Measurements from ENCODE around the gene SFN.

SFN gene

DNA sequence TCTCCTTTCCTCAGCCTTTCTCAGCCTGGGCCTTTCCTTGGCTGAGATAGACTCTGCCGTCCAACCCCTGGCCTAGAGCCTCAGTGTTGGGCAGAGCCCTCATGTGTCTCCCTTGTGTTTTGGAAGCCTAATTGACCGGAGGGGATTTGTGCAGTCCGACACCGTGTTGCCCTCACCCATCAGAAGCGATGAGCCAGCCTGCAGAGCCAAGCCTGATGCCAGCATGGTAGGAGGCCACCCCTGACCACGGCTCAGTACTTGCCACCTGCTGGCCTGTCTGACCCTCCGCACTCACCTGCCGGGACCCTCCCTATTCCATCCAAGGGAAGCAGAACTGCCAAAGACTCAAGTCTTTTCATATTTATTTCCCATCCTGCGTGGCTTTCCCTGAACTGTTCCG lies 9.3 kb upstream of the SFN start:
- TF ChIP-seq GATA3 (IDR thresholded peaks at IDR 0.05; ENCODE audit: low read depth, low read length) (no peak), GATA2 (IDR thresholded peaks at IDR 0.05; ENCODE audit: low read depth, low read length) (no peak)

DNA sequence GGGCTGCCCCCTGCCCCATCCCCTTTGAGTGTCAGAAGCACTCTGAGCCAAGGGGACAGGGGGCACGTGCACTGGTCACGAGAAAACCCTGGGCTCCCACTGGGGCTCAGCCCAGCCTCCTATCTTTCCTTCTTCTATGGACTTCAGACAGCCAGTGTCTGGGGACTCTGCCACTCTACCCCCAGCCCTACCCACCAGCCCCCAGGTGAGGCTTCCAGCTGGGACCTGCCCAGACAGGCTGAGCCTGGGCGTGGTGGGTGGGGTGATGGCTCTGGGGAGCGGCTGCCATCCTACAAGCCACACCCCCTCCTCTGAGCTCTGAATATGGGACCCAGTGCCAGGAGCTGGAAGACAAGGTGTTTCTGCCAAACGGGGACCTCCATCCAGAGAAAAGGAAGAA lies 8.0 kb upstream of the SFN start:
- TF ChIP-seq GATA3 (IDR thresholded peaks at IDR 0.05; ENCODE audit: low read depth, low read length) (no peak), GATA2 (IDR thresholded peaks at IDR 0.05; ENCODE audit: low read depth, low read length) (no peak)

DNA sequence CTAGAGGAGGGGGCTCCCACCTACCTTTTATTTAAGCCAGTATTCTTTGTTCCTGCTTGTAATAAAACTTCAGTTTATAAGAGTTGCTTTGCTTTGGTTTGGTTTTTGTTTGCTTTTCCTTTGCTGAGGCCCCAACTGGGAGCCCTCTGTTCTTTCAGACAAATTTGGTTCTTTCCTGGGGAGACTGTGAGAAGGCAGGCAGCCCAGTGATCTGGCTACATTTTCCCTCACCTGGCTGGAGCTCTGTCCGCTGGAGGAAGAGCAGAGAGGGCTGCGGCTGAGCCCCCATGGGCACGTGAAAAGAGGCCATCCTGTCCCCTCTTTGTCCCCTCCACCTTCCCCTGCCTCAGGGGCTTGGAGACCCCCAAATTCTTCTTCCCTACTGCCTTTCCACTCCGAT lies 7.3 kb upstream of the SFN start:
- TF ChIP-seq GATA2 (IDR thresholded peaks at IDR 0.05; ENCODE audit: low read depth, low read length) (no peak), GATA3 (IDR thresholded peaks at IDR 0.05; ENCODE audit: low read depth, low read length) (no peak)

- TF ChIP-seq GATA3 (IDR thresholded peaks at IDR 0.05; ENCODE audit: low read depth, low read length) (no peak), GATA2 (IDR thresholded peaks at IDR 0.05; ENCODE audit: low read depth, low read length) (no peak)
Observed at GRCh38 chr1:26856181-26856580, 6.8 kb upstream of the SFN start.

DNA sequence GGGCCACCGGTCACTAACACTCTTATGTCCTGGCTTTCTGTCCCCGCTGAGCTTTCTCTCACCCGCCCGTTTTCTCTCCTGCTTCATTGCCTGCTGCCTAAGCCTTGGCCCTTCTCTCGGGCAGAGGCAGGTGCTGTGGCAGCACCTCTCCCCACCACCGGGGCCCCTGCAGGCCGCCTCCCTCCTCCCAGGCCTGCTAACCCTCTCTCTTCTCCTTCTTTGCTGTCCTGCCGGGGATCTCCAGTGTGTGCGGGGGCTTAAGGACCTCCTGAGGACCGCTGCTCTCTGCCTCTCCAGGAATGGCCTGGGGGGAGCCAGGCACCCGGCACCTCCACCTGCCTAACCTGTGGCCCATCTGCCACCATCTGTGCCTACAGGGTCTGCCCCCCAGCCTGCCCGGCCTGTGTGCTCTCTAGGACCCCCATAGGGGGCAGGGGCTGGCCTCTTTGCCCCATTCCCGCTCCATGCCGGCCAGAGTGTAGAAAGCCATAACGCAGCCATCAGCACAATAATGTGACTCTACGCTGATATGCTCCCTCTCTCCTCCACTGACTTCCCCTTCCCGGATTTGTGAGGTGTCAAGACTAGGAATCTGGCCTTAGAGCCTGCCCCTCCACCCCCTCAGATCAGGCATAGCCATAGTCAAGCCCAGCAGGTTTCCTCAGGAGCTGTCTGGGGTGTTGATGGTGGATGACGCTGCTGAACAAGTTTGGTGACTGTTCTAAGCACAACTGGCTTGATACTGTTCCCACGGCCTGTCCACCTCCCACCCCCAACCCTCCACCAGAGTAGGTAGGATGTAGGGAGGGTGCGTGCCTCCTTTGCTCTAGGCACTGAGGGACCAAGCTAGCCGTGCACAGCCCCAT lies 6.1 kb upstream of the SFN start:
- TF ChIP-seq GATA3 (IDR thresholded peaks at IDR 0.05; ENCODE audit: low read depth, low read length) (no peak), GATA2 (IDR thresholded peaks at IDR 0.05; ENCODE audit: low read depth, low read length) (no peak)

DNA sequence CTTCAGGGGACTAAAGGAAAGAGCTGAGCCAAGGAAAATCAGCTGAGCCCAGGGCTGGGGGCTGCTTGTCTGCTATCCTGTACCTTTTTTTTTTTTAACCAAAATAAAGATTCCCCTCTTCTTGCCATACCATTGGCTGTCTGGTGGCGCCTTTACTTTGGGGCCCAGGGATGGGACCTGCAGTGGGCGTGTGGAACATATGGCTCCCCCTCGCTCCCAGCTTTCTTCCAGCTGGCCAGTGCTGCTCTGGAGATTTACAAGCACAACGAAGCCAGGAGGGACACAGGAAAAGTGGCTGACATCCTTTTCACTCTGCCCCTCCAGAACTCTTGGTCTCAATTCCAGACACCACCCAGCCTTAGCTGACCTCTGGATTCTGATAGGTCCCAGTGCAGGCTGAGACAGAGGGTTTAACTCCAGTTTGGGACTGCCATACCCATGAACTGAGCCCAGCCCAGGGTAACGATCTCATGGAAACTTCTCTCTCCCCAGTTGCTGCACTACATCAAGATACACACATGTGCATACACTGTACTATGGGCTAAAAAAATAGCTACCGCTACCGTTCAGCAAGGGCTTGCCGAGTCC lies 5.4 kb upstream of the SFN start:
- TF ChIP-seq GATA2 (IDR thresholded peaks at IDR 0.05; ENCODE audit: low read depth, low read length) = no peak
- no peak for TF ChIP-seq GATA3 (IDR thresholded peaks at IDR 0.05; ENCODE audit: low read depth, low read length)

GRCh38 chr1:26858160-26858559 lies 4.8 kb upstream of the SFN start:
- no peak for TF ChIP-seq GATA2 (IDR thresholded peaks at IDR 0.05; ENCODE audit: low read depth, low read length)
- TF ChIP-seq GATA3 (IDR thresholded peaks at IDR 0.05; ENCODE audit: low read depth, low read length) = no peak

DNA sequence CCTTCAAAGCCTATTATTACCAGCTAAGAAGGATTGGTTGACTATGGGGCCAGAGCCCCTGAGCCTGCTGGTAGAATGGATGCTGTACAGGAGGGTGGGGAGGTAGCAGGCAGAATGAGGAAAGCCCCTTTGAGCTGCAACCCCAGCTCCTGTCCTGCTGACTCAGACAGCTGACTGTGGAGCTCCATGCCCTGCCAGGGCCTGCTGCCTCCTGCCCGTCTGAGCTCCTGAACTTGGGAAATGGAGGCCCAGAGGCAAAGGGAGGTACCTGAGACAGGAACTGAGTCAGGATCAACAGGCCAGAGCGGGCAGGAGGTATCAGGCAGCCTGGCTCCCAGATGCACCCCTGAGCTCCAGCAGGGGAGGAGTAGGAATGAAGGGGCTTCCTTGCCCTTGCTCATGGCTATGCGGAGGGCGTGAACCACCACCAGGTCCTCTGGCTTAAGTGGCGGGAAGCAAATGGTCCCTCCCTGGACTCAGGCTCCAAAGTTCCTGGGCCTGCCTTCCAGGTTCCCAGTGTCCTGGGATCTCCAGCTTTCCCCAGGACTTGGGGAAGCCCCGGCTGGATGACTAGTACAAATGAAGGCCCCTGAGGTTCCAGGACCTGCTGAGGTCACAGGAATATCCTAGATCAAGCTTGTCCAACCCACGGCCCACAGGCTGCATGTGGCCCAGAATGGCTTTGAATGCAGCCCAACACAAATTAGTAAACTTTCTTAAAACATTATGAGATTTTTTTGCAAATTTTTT lies 3.9 kb upstream of the SFN start:
- TF ChIP-seq GATA3 (IDR thresholded peaks at IDR 0.05; ENCODE audit: low read depth, low read length) (no peak), GATA2 (IDR thresholded peaks at IDR 0.05; ENCODE audit: low read depth, low read length) (no peak)

DNA sequence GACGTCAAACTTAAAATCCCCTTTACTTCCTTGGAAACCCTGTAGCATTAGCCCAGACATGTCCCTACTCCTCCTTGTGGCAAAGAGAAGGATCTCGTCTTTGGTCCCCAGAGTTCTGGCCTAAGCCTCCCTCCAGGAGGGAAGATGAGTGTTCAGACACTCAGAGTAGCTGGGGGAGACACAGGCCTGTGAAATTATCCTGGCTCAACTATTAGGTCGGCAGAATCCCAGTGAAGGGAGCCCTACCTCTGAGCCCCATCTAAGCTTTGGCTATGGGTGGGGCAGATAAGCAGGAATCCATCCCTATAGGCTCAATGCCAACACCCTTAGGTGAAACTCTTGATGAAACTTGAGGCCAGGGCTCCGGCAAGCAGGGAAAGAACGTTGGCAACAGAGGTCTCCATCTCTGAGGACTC lies 1.7 kb upstream of the SFN start:
- no peak for TF ChIP-seq GATA3 (IDR thresholded peaks at IDR 0.05; ENCODE audit: low read depth, low read length)
- no peak for TF ChIP-seq GATA2 (IDR thresholded peaks at IDR 0.05; ENCODE audit: low read depth, low read length)

DNA sequence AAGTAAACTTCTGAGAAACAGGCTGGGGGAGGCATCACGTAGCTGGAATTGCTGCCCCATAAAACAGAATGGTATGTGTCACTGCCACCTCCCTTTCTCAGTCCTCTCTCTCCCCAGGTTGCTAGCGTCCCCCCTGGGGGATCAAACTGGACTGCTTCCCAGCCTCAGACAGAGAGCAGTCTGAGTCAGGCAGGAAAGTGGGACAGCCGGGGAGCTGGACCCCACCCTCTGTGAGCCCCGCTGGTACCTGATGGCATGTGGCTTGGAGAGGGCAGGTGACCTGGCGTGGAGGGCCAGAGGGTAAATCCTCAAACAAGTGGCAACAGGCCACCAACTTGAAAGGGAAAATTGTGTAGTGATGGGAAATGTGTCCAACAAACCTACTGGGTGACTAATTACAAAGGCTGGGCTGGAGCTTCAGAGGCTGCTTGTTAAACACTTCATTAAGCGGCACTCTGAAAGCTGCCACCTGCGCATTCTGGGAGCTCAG lies 1.0 kb upstream of the SFN start:
- no peak for TF ChIP-seq GATA2 (IDR thresholded peaks at IDR 0.05; ENCODE audit: low read depth, low read length)
- TF ChIP-seq GATA3 (IDR thresholded peaks at IDR 0.05; ENCODE audit: low read depth, low read length) = no peak

GRCh38 chr1:26863685-26864077 lies 732 bp downstream of the SFN start:
- no peak for TF ChIP-seq GATA2 (IDR thresholded peaks at IDR 0.05; ENCODE audit: low read depth, low read length)
- no peak for TF ChIP-seq GATA3 (IDR thresholded peaks at IDR 0.05; ENCODE audit: low read depth, low read length)

DNA sequence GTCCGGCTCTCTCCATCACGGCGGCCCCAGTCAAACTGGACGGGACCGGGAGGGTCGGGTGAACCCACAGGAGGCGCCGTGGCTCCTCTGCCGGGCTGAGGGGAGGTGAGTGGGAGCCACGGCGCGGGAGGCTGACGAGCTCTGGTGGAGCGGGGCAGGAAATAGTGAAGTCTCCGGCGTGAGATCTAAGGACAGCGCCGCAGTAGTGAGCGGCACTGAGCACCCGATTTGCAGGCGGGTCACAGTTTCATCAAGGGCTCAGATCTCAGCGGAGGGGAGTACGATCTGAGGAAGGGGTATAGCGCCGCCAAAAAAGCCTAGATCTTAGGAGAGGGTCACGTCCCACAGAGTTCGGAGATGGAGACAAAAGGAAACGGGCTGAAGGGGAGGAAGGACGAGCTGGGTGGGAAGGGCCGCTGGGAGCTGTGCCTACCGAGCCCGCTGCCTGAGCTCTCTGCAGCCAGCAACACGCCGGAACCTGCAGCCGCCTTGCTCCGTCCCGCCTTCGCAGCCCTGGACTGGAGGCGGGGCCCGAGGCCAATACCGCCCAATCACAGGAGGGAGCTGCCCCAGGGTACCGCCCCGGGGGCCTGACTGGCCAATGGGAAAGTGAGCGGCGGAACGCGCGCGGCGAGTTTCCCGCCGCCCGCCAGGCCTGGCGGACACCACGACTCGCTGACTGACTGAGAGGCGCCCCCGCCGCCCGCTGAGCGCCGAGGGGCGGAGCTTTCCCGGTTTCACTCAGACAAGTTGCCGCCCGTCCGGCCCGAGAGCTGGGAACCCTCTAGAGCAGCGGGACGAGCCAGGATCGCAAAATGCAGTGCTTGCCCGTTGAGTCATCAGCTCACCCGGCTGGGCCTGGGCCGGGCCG lies 1.9 kb downstream of the SFN start:
- TF ChIP-seq GATA2 (IDR thresholded peaks at IDR 0.05; ENCODE audit: low read depth, low read length) (no peak), GATA3 (IDR thresholded peaks at IDR 0.05; ENCODE audit: low read depth, low read length) (no peak)

GRCh38 chr1:26874896-26875295 lies 11.9 kb downstream of the SFN start:
- no peak for TF ChIP-seq GATA2 (IDR thresholded peaks at IDR 0.05; ENCODE audit: low read depth, low read length)
- TF ChIP-seq GATA3 (IDR thresholded peaks at IDR 0.05; ENCODE audit: low read depth, low read length) = no peak

Data from SH-SY5Y (cell line).